Measurements from ENCODE around the gene VASN. TPM values are rescaled to one million over a fixed set of nuclear protein-coding genes. Genes with fewer than 3 reads are reported as not detected.

Gene VASN
- total RNA-seq, 1 experiment from 2014 or later = 5.4 TPM

GRCh38 chr16:4334724-4335495, 36.7 kb upstream of the VASN start:
- ChIA-PET POLR2A (ENCODE audit: low non-redundant PET) (no interaction called here), CTCF (interaction anchor here (0.5 kb wide), 1 partner anchor 68 kb away, joined by 3 read pairs; no protein-coding TSS in a partner anchor)
- TF ChIP-seq CTCF (conservative IDR thresholded peaks at IDR 0.05; ENCODE audit: low read depth, low read length) = no peak
- intact Hi-C loops (cut with micrococcal nuclease; ENCODE audit: unreplicated experiment) = loop anchor here (10.0 kb wide), 1 partner anchor 140 kb away; no protein-coding TSS in a partner anchor
- Histone ChIP-seq H3K9me3 (ENCODE audit: low read depth, low read length, poor library complexity, severe bottlenecking) (no peaks in the 10 kb centered on the region), H3K4me3 (ENCODE audit: low read depth, low read length, poor library complexity, severe bottlenecking) (no peak overlapping the region), H3K27ac (ENCODE audit: low read depth, low read length, poor library complexity, severe bottlenecking) (no peak overlapping the region), H3K36me3 (ENCODE audit: insufficient read depth, low read length, poor library complexity, severe bottlenecking) (peaks cover 20% of the 10 kb centered on the region), H3K4me1 (ENCODE audit: insufficient read depth, low read length, poor library complexity, severe bottlenecking) (peaks cover 11% of the 10 kb centered on the region), H3K27me3 (replicated peaks; ENCODE audit: insufficient read depth, low read depth, low read length, poor library complexity) (no peaks in the 10 kb centered on the region)
- no TSS peak for BruUV-seq (replicated peaks)
- no peak for DNase-seq (ENCODE audit: low spot score)

DNA sequence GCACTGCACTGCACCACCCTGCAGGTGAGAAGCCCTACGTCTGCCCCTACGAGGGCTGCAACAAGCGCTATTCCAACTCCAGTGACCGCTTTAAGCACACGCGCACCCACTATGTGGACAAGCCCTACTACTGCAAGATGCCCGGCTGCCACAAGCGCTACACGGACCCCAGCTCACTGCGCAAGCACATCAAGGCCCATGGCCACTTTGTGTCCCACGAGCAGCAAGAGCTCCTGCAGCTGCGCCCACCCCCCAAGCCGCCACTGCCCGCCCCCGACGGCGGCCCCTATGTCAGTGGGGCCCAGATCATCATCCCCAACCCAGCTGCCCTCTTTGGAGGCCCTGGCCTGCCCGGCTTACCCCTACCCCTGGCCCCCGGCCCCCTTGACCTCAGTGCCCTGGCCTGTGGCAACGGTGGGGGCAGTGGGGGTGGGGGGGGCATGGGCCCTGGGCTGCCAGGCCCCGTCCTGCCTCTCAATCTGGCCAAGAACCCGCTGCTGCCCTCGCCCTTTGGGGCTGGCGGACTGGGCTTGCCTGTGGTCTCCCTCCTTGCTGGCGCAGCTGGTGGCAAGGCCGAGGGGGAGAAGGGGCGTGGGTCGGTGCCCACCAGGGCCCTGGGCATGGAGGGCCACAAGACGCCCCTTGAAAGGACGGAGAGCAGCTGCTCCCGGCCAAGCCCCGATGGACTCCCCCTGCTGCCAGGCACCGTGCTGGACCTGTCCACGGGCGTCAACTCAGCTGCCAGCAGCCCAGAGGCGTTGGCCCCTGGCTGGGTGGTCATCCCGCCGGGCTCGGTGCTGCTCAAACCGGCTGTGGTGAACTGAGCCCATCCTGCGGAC, 34.7 kb upstream of the VASN start:
- no TSS peak for BruUV-seq (replicated peaks)
- peaks cover 27% of the 10 kb centered on the region for H3K36me3 ChIP-seq (ENCODE audit: insufficient read depth, low read length, poor library complexity, severe bottlenecking)
- CTCF ChIA-PET = no interaction called here
- H3K27ac ChIP-seq (ENCODE audit: low read depth, low read length, poor library complexity, severe bottlenecking) = no peak overlapping the region
- no peak for TF ChIP-seq EZH2 (IDR thresholded peaks at IDR 0.05; ENCODE audit: borderline replicate concordance, low read depth, low read length, poor library complexity, severe bottlenecking)
- TF ChIP-seq CTCF (conservative IDR thresholded peaks at IDR 0.05; ENCODE audit: low read depth, low read length) = no peak
- DNase-seq (ENCODE audit: low spot score) = no peak
- intact Hi-C loops (cut with micrococcal nuclease; ENCODE audit: unreplicated experiment) = loop anchor here (10.0 kb wide), 1 partner anchor 142 kb away; no protein-coding TSS in a partner anchor
- no peak overlapping the region for H3K4me3 ChIP-seq (ENCODE audit: low read depth, low read length, poor library complexity, severe bottlenecking)
- no peaks in the 10 kb centered on the region for H3K27me3 ChIP-seq (replicated peaks; ENCODE audit: insufficient read depth, low read depth, low read length, poor library complexity)
- H3K9me3 ChIP-seq (ENCODE audit: low read depth, low read length, poor library complexity, severe bottlenecking) = no peaks in the 10 kb centered on the region
- POLR2A ChIA-PET (ENCODE audit: low non-redundant PET) = no interaction called here
- peaks cover 23% of the 10 kb centered on the region for H3K4me1 ChIP-seq (ENCODE audit: insufficient read depth, low read length, poor library complexity, severe bottlenecking)

DNA sequence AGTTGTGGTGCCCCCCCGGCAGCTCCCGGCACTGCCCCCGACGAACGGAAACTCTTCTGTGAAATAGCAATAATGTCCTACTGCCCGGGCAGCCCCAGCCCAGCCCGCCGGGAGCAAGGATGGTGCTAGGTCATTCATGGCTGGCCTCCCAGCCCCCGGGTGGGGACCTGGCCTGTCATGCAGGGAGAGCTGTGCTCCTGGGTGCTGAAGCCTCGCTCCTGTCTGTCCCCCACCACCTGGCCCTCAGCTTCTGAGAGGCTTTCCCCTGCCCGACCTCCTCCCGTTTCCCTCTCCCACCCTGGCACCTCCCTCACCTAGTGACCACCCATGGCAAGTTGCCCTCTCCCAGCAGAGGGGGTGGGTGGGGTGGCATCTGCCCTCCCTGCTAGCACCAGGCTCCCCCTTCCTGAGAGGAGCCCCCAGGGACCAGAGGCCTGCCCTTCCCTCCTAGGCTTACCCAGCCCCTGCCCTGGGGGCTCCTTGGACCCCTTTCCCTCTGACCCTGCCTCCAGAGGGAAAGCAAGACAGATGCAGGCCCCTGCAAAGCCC, 34.0 kb upstream of the VASN start:
- peaks cover 23% of the 10 kb centered on the region for H3K4me1 ChIP-seq (ENCODE audit: insufficient read depth, low read length, poor library complexity, severe bottlenecking)
- POLR2A ChIA-PET (ENCODE audit: low non-redundant PET) = no interaction called here

More for the DNA sequence above, 34.0 kb upstream of the VASN start:
- Histone ChIP-seq H3K36me3 (ENCODE audit: insufficient read depth, low read length, poor library complexity, severe bottlenecking) (peaks cover 27% of the 10 kb centered on the region), H3K9me3 (ENCODE audit: low read depth, low read length, poor library complexity, severe bottlenecking) (no peaks in the 10 kb centered on the region), H3K27ac (ENCODE audit: low read depth, low read length, poor library complexity, severe bottlenecking) (no peak overlapping the region), H3K27me3 (replicated peaks; ENCODE audit: insufficient read depth, low read depth, low read length, poor library complexity) (no peaks in the 10 kb centered on the region), H3K4me3 (ENCODE audit: low read depth, low read length, poor library complexity, severe bottlenecking) (no peak overlapping the region)
- BruUV-seq (replicated peaks) = no TSS peak
- no peak for DNase-seq (ENCODE audit: low spot score)
- CTCF ChIA-PET = no interaction called here
- intact Hi-C loops (cut with micrococcal nuclease; ENCODE audit: unreplicated experiment) = loop anchor here (10.0 kb wide), 1 partner anchor 143 kb away; no protein-coding TSS in a partner anchor
- TF ChIP-seq CTCF (conservative IDR thresholded peaks at IDR 0.05; ENCODE audit: low read depth, low read length) = no peak
- no peak for TF ChIP-seq EZH2 (IDR thresholded peaks at IDR 0.05; ENCODE audit: borderline replicate concordance, low read depth, low read length, poor library complexity, severe bottlenecking)

Measured in A673 (cell line).